Liver (tissue), 3 donors: Measurements from ENCODE around the gene STK39.

ENCODE experiments used
- CTCF ChIP-seq: fragments of 150-350 bp; IDR thresholded peaks from 2 replicates; pipeline ENCODE4 v1.5.1; 2017; ENCODE audit warnings: improper control_type of control experiment, low read depth, low read length; ENCODE audit not compliant: missing input control
- GABPA ChIP-seq, 2 donors: IDR thresholded peaks in 1 of 2; conservative IDR thresholded peaks in 1 of 2; 2 replicates each; pipeline ENCODE4 v1.6.1; 2016; ENCODE audit warnings: antibody characterized with exemption in 2 of 2, mild to moderate bottlenecking in 1 of 2, moderate library complexity in 1 of 2
- JUND ChIP-seq, 2 donors: IDR thresholded peaks; 2 replicates each; pipeline ENCODE4 v1.6.1; 2016; ENCODE audit warnings: antibody characterized with exemption in 2 of 2
- RAD21 ChIP-seq, 2 donors: IDR thresholded peaks; 2 replicates each; pipeline ENCODE4 v1.6.1; 2016; ENCODE audit warnings: antibody characterized with exemption in 2 of 2, mild to moderate bottlenecking in 2 of 2
- SP1 ChIP-seq: IDR thresholded peaks from 2 replicates; pipeline ENCODE4 v1.6.1; 2018; ENCODE audit warnings: antibody characterized with exemption, mild to moderate bottlenecking
- TAF1 ChIP-seq: conservative IDR thresholded peaks from 2 replicates; pipeline ENCODE4 v1.6.1; 2016; ENCODE audit warnings: antibody characterized with exemption, mild to moderate bottlenecking
- ZBTB33 ChIP-seq: IDR thresholded peaks from 2 replicates; pipeline ENCODE4 v1.6.1; 2016; ENCODE audit warnings: antibody characterized with exemption
- donor health status: healthy.
- donor health status: healthy.

- TF ChIP-seq ZBTB33 (no peak), CTCF (no peak), GABPA (IDR thresholded peaks at IDR 0.05 in 1 of 2, conservative IDR thresholded peaks at IDR 0.05 in 1 of 2) (no peak), RAD21 (IDR thresholded peaks at IDR 0.05) (no peak), JUND (IDR thresholded peaks at IDR 0.05) (no peak), TAF1 (no peak), SP1 (no peak)
Measured at GRCh38 chr2:168172071-168172470, 75.3 kb downstream of the STK39 start.
